Mucosa of gallbladder (tissue), 1 donor: ENCODE data around the gene CENPT. TPM values are rescaled to one million over a fixed set of nuclear protein-coding genes. Genes with fewer than 3 reads are reported as not detected.

Experiments used
- total RNA-seq: library from RNA; stranded (reverse); gene quantifications from one replicate; pipeline ENCODE4 v1.2.1, GENCODE V29; 2021
- donor health status: DM: no; HTN: no; CAD: no.

CENPT gene
- total RNA-seq, 1 donor from 2014 or later: 44.6 TPM

Other genes with a start within 250 kb of the CENPT start
- gene CARMIL2, start 202.5 kb downstream of the CENPT start, total RNA-seq: 4.3 TPM
- 25.4 TPM for gene ACD, start 187.4 kb downstream of the CENPT start, total RNA-seq
- 10.4 TPM for gene PARD6A, start 186.7 kb downstream of the CENPT start, total RNA-seq
- 34.4 TPM for gene ENKD1, start 180.9 kb downstream of the CENPT start, total RNA-seq
- gene C16orf86, start 180.9 kb downstream of the CENPT start, total RNA-seq: 6.4 TPM
- gene GFOD2, start 128.4 kb downstream of the CENPT start, total RNA-seq: 25.9 TPM
- gene RANBP10, start 41.1 kb downstream of the CENPT start, total RNA-seq: 22.7 TPM
- gene TSNAXIP1, start 40.8 kb downstream of the CENPT start, total RNA-seq: 4.1 TPM
- gene THAP11, start 5.4 kb downstream of the CENPT start, total RNA-seq: 27.2 TPM
- 69.3 TPM for gene NUTF2, start 760 bp downstream of the CENPT start, total RNA-seq
- gene EDC4, start 25.4 kb upstream of the CENPT start, total RNA-seq: 59.5 TPM
- 1.2 TPM for gene NRN1L, start 37.2 kb upstream of the CENPT start, total RNA-seq
- 31.6 TPM for gene PSKH1, start 45.6 kb upstream of the CENPT start, total RNA-seq
- gene CTRL, start 84.2 kb upstream of the CENPT start, total RNA-seq: 1.1 TPM
- 68.8 TPM for gene PSMB10, start 89.2 kb upstream of the CENPT start, total RNA-seq
- 30.3 TPM for gene LCAT, start 96.4 kb upstream of the CENPT start, total RNA-seq
- 76.6 TPM for gene SLC12A4, start 120.9 kb upstream of the CENPT start, total RNA-seq
- gene DPEP3, start 132.8 kb upstream of the CENPT start, total RNA-seq: not detected
- 3.4 TPM for gene DPEP2, start 151.8 kb upstream of the CENPT start, total RNA-seq
- not detected for gene DPEP2NB, start 168.2 kb upstream of the CENPT start, total RNA-seq
- gene DDX28, start 175.5 kb upstream of the CENPT start, total RNA-seq: 6.6 TPM
- 9.4 TPM for gene DUS2, start 175.6 kb upstream of the CENPT start, total RNA-seq
- 46.5 TPM for gene NFATC3, start 237.7 kb upstream of the CENPT start, total RNA-seq